DOHH2 (cell line): ENCODE data around the gene RAPGEF5.

Source experiments
- EZH2phosphoT487 ChIP-seq: fragments of 200-600 bp; sonication (generic); IDR thresholded peaks from 2 replicates; pipeline ENCODE4 v1.6.1; 2017; ENCODE audit warnings: borderline replicate concordance, mild to moderate bottlenecking, antibody characterized with exemption, low read length, moderate library complexity, mixed read lengths
- TF ChIP-seq, protein P1 (sequence below): fragments of 200-600 bp; sonication (generic); IDR thresholded peaks from one replicate; pipeline ENCODE4 v1.5.1; 2014; ENCODE audit warnings: antibody characterized with exemption, mild to moderate bottlenecking, low read depth, low read length; ENCODE audit not compliant: poor library complexity, severe bottlenecking

DNA sequence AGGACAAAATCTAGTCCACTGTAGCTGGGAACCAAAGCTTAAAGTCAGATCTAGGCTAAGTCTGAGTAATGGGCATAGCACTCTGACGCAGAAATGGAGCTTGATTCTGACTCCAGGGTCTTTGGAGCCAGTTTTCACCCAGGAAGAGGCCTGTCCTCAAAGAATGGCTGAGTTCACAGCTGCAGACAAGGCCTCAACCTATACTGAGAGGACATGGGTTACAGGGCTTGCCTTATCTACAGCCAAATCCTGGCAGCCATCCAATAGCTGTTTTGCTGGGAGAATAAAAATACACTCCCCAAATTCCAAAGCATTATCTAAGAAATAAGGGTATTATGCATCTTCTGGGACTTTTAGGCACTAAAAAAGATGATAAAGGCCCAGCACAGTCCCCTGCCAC is 154.8 kb downstream of the RAPGEF5 start:
- TF ChIP-seq, protein P1, sequence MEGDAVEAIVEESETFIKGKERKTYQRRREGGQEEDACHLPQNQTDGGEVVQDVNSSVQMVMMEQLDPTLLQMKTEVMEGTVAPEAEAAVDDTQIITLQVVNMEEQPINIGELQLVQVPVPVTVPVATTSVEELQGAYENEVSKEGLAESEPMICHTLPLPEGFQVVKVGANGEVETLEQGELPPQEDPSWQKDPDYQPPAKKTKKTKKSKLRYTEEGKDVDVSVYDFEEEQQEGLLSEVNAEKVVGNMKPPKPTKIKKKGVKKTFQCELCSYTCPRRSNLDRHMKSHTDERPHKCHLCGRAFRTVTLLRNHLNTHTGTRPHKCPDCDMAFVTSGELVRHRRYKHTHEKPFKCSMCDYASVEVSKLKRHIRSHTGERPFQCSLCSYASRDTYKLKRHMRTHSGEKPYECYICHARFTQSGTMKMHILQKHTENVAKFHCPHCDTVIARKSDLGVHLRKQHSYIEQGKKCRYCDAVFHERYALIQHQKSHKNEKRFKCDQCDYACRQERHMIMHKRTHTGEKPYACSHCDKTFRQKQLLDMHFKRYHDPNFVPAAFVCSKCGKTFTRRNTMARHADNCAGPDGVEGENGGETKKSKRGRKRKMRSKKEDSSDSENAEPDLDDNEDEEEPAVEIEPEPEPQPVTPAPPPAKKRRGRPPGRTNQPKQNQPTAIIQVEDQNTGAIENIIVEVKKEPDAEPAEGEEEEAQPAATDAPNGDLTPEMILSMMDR, result no peak
- TF ChIP-seq EZH2phosphoT487, result no peak
